GM23338 (cell line): ENCODE data around the gene NIF3L1.

Experiments used
- CREB1 ChIP-seq: fragments of 250-450 bp; sonication (Bioruptor Pico); IDR thresholded peaks from 2 replicates; pipeline ENCODE4 v1.5.0; 2020; ENCODE audit warnings: low read depth, mild to moderate bottlenecking, moderate library complexity
- EZH2 ChIP-seq: fragments of 200-600 bp; sonication (generic); IDR thresholded peaks from one replicate; pipeline ENCODE4 v1.8.0; 2017; ENCODE audit warnings: antibody characterized with exemption, mild to moderate bottlenecking, low read depth; ENCODE audit not compliant: unreplicated experiment
- EZH2phosphoT487 ChIP-seq: fragments of 200-600 bp; sonication (generic); IDR thresholded peaks from one replicate; pipeline ENCODE4 v1.8.1; 2018; ENCODE audit warnings: antibody characterized with exemption; ENCODE audit not compliant: unreplicated experiment
- JUNB ChIP-seq: IDR thresholded peaks from one replicate; pipeline ENCODE4 v1.6.1; 2016; ENCODE audit warnings: antibody characterized with exemption; ENCODE audit not compliant: unreplicated experiment
- NANOG ChIP-seq: IDR thresholded peaks from 2 replicates; pipeline ENCODE4 v1.6.1; 2016; ENCODE audit warnings: antibody characterized with exemption, borderline replicate concordance
- POLR2AphosphoS5 ChIP-seq: IDR thresholded peaks from 2 replicates; pipeline ENCODE4 v1.6.1; 2016; ENCODE audit warnings: antibody characterized with exemption, low read depth
- STAT1 ChIP-seq: IDR thresholded peaks from one replicate; pipeline ENCODE4 v1.6.1; 2016; ENCODE audit warnings: antibody characterized with exemption; ENCODE audit not compliant: unreplicated experiment
- ZNF114 ChIP-seq: fragments of 250-450 bp; sonication (Bioruptor Pico); IDR thresholded peaks from 2 replicates; pipeline ENCODE4 v1.5.0; 2020; ENCODE audit warnings: mild to moderate bottlenecking, moderate library complexity
- TF ChIP-seq, protein P1 (sequence below): IDR thresholded peaks from one replicate; pipeline ENCODE4 v1.6.1; 2018; ENCODE audit warnings: antibody characterized with exemption; ENCODE audit not compliant: unreplicated experiment
- TF ChIP-seq, protein P2 (sequence below), 2 experiments: fragments of 200-600 bp in 1 of 2; sonication (generic) in 1 of 2; conservative IDR thresholded peaks; 2 replicates each; pipeline versions ENCODE4 v1.5.1 to v1.6.1; 2016 to 2017; ENCODE audit warnings: antibody characterized with exemption in 2 of 2, low read depth in 2 of 2, mild to moderate bottlenecking in 2 of 2, moderate library complexity in 1 of 2
- TF ChIP-seq, protein P3 (sequence below): fragments of 250-450 bp; sonication (Bioruptor Pico); IDR thresholded peaks from 2 replicates; pipeline ENCODE4 v1.5.0; 2020; ENCODE audit warnings: mild to moderate bottlenecking, moderate library complexity
- TF ChIP-seq, protein P4 (sequence below): IDR thresholded peaks from 2 replicates; pipeline ENCODE4 v1.6.1; 2016; ENCODE audit warnings: antibody characterized with exemption

DNA sequence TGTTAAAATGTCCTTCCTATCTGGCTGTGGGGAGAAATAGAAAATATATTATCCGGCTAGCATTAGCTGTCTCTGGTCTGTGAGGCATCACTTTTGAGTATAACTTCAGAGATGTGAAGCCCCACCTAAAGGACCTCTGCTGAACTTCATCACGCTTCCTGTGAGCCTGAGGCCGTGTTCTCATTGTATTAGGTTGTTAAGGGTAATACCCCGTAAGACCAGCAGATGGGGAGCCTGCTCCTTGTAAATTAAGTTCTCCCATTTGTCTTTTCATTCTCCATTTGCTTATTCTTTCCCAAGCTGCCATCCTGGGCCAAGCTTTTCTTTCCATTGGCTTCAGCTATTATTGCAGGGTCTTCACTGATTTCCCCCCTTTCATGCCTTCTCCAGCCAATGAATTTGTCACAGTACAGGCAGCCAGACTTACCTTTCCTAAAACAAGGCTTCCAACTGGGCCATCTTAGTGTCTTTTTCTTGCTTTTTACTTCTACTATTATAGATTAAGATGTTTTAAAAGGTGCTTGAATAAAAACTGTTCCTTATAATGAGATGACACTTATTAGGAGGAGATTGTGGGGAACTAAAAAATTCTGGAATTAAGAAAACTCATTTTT is 12.4 kb downstream of the NIF3L1 start:
- TF ChIP-seq, protein P1, sequence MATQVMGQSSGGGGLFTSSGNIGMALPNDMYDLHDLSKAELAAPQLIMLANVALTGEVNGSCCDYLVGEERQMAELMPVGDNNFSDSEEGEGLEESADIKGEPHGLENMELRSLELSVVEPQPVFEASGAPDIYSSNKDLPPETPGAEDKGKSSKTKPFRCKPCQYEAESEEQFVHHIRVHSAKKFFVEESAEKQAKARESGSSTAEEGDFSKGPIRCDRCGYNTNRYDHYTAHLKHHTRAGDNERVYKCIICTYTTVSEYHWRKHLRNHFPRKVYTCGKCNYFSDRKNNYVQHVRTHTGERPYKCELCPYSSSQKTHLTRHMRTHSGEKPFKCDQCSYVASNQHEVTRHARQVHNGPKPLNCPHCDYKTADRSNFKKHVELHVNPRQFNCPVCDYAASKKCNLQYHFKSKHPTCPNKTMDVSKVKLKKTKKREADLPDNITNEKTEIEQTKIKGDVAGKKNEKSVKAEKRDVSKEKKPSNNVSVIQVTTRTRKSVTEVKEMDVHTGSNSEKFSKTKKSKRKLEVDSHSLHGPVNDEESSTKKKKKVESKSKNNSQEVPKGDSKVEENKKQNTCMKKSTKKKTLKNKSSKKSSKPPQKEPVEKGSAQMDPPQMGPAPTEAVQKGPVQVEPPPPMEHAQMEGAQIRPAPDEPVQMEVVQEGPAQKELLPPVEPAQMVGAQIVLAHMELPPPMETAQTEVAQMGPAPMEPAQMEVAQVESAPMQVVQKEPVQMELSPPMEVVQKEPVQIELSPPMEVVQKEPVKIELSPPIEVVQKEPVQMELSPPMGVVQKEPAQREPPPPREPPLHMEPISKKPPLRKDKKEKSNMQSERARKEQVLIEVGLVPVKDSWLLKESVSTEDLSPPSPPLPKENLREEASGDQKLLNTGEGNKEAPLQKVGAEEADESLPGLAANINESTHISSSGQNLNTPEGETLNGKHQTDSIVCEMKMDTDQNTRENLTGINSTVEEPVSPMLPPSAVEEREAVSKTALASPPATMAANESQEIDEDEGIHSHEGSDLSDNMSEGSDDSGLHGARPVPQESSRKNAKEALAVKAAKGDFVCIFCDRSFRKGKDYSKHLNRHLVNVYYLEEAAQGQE: no peak
- TF ChIP-seq, protein P2, sequence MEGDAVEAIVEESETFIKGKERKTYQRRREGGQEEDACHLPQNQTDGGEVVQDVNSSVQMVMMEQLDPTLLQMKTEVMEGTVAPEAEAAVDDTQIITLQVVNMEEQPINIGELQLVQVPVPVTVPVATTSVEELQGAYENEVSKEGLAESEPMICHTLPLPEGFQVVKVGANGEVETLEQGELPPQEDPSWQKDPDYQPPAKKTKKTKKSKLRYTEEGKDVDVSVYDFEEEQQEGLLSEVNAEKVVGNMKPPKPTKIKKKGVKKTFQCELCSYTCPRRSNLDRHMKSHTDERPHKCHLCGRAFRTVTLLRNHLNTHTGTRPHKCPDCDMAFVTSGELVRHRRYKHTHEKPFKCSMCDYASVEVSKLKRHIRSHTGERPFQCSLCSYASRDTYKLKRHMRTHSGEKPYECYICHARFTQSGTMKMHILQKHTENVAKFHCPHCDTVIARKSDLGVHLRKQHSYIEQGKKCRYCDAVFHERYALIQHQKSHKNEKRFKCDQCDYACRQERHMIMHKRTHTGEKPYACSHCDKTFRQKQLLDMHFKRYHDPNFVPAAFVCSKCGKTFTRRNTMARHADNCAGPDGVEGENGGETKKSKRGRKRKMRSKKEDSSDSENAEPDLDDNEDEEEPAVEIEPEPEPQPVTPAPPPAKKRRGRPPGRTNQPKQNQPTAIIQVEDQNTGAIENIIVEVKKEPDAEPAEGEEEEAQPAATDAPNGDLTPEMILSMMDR (conservative IDR thresholded peaks at IDR 0.05; ENCODE audit: low read depth in 2 of 2): peak; percentile 78 to 81
- TF ChIP-seq EZH2: no peak
- TF ChIP-seq POLR2AphosphoS5: no peak
- TF ChIP-seq EZH2phosphoT487: no peak
- no peak for TF ChIP-seq STAT1
- no peak for TF ChIP-seq CREB1 (CRISPR knock-in tag)
- TF ChIP-seq, protein P3, sequence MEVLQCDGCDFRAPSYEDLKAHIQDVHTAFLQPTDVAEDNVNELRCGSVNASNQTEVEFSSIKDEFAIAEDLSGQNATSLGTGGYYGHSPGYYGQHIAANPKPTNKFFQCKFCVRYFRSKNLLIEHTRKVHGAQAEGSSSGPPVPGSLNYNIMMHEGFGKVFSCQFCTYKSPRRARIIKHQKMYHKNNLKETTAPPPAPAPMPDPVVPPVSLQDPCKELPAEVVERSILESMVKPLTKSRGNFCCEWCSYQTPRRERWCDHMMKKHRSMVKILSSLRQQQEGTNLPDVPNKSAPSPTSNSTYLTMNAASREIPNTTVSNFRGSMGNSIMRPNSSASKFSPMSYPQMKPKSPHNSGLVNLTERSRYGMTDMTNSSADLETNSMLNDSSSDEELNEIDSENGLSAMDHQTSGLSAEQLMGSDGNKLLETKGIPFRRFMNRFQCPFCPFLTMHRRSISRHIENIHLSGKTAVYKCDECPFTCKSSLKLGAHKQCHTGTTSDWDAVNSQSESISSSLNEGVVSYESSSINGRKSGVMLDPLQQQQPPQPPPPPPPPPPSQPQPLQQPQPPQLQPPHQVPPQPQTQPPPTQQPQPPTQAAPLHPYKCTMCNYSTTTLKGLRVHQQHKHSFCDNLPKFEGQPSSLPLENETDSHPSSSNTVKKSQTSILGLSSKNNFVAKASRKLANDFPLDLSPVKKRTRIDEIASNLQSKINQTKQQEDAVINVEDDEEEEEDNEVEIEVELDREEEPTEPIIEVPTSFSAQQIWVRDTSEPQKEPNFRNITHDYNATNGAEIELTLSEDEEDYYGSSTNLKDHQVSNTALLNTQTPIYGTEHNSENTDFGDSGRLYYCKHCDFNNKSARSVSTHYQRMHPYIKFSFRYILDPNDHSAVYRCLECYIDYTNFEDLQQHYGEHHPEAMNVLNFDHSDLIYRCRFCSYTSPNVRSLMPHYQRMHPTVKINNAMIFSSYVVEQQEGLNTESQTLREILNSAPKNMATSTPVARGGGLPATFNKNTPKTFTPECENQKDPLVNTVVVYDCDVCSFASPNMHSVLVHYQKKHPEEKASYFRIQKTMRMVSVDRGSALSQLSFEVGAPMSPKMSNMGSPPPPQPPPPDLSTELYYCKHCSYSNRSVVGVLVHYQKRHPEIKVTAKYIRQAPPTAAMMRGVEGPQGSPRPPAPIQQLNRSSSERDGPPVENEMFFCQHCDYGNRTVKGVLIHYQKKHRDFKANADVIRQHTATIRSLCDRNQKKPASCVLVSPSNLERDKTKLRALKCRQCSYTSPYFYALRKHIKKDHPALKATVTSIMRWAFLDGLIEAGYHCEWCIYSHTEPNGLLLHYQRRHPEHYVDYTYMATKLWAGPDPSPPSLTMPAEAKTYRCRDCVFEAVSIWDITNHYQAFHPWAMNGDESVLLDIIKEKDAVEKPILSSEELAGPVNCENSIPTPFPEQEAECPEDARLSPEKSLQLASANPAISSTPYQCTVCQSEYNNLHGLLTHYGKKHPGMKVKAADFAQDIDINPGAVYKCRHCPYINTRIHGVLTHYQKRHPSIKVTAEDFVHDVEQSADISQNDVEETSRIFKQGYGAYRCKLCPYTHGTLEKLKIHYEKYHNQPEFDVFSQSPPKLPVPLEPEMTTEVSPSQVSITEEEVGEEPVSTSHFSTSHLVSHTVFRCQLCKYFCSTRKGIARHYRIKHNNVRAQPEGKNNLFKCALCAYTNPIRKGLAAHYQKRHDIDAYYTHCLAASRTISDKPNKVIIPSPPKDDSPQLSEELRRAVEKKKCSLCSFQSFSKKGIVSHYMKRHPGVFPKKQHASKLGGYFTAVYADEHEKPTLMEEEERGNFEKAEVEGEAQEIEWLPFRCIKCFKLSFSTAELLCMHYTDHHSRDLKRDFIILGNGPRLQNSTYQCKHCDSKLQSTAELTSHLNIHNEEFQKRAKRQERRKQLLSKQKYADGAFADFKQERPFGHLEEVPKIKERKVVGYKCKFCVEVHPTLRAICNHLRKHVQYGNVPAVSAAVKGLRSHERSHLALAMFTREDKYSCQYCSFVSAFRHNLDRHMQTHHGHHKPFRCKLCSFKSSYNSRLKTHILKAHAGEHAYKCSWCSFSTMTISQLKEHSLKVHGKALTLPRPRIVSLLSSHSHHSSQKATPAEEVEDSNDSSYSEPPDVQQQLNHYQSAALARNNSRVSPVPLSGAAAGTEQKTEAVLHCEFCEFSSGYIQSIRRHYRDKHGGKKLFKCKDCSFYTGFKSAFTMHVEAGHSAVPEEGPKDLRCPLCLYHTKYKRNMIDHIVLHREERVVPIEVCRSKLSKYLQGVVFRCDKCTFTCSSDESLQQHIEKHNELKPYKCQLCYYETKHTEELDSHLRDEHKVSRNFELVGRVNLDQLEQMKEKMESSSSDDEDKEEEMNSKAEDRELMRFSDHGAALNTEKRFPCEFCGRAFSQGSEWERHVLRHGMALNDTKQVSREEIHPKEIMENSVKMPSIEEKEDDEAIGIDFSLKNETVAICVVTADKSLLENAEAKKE: no peak
- TF ChIP-seq ZNF114: no peak
- no peak for TF ChIP-seq NANOG
- TF ChIP-seq, protein P4, sequence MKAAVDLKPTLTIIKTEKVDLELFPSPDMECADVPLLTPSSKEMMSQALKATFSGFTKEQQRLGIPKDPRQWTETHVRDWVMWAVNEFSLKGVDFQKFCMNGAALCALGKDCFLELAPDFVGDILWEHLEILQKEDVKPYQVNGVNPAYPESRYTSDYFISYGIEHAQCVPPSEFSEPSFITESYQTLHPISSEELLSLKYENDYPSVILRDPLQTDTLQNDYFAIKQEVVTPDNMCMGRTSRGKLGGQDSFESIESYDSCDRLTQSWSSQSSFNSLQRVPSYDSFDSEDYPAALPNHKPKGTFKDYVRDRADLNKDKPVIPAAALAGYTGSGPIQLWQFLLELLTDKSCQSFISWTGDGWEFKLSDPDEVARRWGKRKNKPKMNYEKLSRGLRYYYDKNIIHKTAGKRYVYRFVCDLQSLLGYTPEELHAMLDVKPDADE: no peak
- TF ChIP-seq JUNB: no peak
